A673 (cell line): ENCODE data around the gene SSC4D. TPM values are rescaled to one million over a fixed set of nuclear protein-coding genes. Genes with fewer than 3 reads are reported as not detected.
"Not testable (repeated sequence)": the region's sequence is repeated elsewhere in the genome, so short reads cannot be mapped to it uniquely, and the experiment has no call there.

ENCODE experiments used
- BruUV-seq: library from RNA; stranded (reverse); fragments of 400-500 nt; replicated peaks from 2 replicates; lab custom pipeline; 2021; lab: Mats Ljungman, UMichigan
- CTCF ChIA-PET: fragments of 300-600 bp; sonication (Branson Sonifier 250); formaldehyde crosslinking; loops from one replicate; lab custom pipeline; 2022; ENCODE audit warnings: antibody characterized with exemption; lab: Charles Lee
- POLR2A ChIA-PET: fragments of 300-600 bp; sonication (Branson Sonifier 250); formaldehyde crosslinking; loops from one replicate; lab custom pipeline; 2022; ENCODE audit warnings: antibody characterized with exemption; ENCODE audit not compliant: low non-redundant PET; lab: Charles Lee
- DNase-seq: peaks from one replicate; pipeline ENCODE4 v3.0.0-alpha.2; 2015; ENCODE audit warnings: low spot score
- H3K27ac ChIP-seq: fragments of 200-600 bp; sonication (generic); 2 replicates; pipeline ENCODE4 v1.5.1; 2016; ENCODE audit warnings: mixed run types, low read depth, mild to moderate bottlenecking, mixed read lengths, antibody characterized with exemption, low read length; ENCODE audit not compliant: poor library complexity, severe bottlenecking
- H3K27me3 ChIP-seq: fragments of 200-600 bp; sonication (generic); replicated peaks from 2 replicates; pipeline ENCODE4 v1.6.1; 2017; ENCODE audit warnings: mixed run types, low read depth, mild to moderate bottlenecking, mixed read lengths, antibody characterized with exemption, low read length; ENCODE audit not compliant: insufficient read depth, poor library complexity
- H3K36me3 ChIP-seq: fragments of 200-600 bp; sonication (generic); 2 replicates; pipeline ENCODE4 v1.6.1; 2016; ENCODE audit warnings: mixed run types, mild to moderate bottlenecking, mixed read lengths, antibody characterized with exemption, low read length; ENCODE audit not compliant: insufficient read depth, poor library complexity, severe bottlenecking
- H3K4me1 ChIP-seq: fragments of 200-600 bp; sonication (generic); 2 replicates; pipeline ENCODE4 v1.6.1; 2017; ENCODE audit warnings: mixed run types, mild to moderate bottlenecking, mixed read lengths, antibody characterized with exemption, low read length; ENCODE audit not compliant: insufficient read depth, poor library complexity, severe bottlenecking
- H3K4me3 ChIP-seq: fragments of 200-600 bp; sonication (generic); 2 replicates; pipeline ENCODE4 v1.5.1; 2016; ENCODE audit warnings: low read depth, mixed run types, mild to moderate bottlenecking, mixed read lengths, low read length; ENCODE audit not compliant: poor library complexity, severe bottlenecking
- H3K9me3 ChIP-seq: fragments of 200-600 bp; sonication (generic); 2 replicates; pipeline ENCODE4 v1.6.1; 2016; ENCODE audit warnings: mixed run types, low read depth, mild to moderate bottlenecking, mixed read lengths, antibody characterized with exemption, low read length; ENCODE audit not compliant: poor library complexity, severe bottlenecking
- CTCF ChIP-seq: fragments of 300-800, 200-600 bp; sonication (generic); conservative IDR thresholded peaks from 2 replicates; pipeline ENCODE4 v1.5.1; 2017; ENCODE audit warnings: low read depth, mild to moderate bottlenecking, antibody characterized with exemption, low read length, moderate library complexity, mixed read lengths
- EZH2 ChIP-seq: fragments of 200-600 bp; sonication (generic); IDR thresholded peaks from 2 replicates; pipeline ENCODE4 v1.6.1; 2017; ENCODE audit warnings: borderline replicate concordance, low read depth, mild to moderate bottlenecking, mixed read lengths, antibody characterized with exemption, low read length; ENCODE audit not compliant: poor library complexity, severe bottlenecking
- intact Hi-C: fragments of 100-400 bp; cut with micrococcal nuclease; formaldehyde crosslinking; loops from one replicate; pipeline ENCODE4 v1.10.0; 2022; ENCODE audit not compliant: unreplicated experiment
- total RNA-seq: library from RNA; stranded (reverse); gene quantifications from 2 replicates; pipeline ENCODE4 v1.2.3, GENCODE V29; 2021

Gene SSC4D
- total RNA-seq, 1 experiment from 2014 or later = 1.2 TPM

- no peak for DNase-seq
- Histone ChIP-seq H3K27me3 (no peaks in the 10 kb centered on the region), H3K9me3 (no peaks in the 10 kb centered on the region), H3K36me3 (no peaks in the 10 kb centered on the region), H3K4me1 (no peaks in the 10 kb centered on the region), H3K27ac (no peak overlapping the region), H3K4me3 (no peak overlapping the region)
- POLR2A ChIA-PET = interaction anchor here (0.5 kb wide), 1 partner anchor 113 kb away, joined by 4 read pairs; no protein-coding TSS in a partner anchor
- intact Hi-C loops = no loop called here
- no TSS peak for BruUV-seq
- CTCF ChIA-PET = interaction anchor here (0.5 to 0.6 kb wide), 2 partner anchors 9 to 21 kb away, joined by 6 to 9 read pairs; no protein-coding TSS in a partner anchor
- TF ChIP-seq EZH2 (no peak), CTCF (no peak)
Measured at GRCh38 chr7:76407718-76408117, 1.8 kb downstream of the SSC4D start.

GRCh38 chr7:76405738-76406137, 3.8 kb downstream of the SSC4D start:
- H3K36me3 ChIP-seq = no peaks in the 10 kb centered on the region
- CTCF ChIA-PET = no interaction called here

GRCh38 chr7:76403780-76404494, 5.6 kb downstream of the SSC4D start:
- BruUV-seq = no TSS peak
- no peak overlapping the region for H3K4me3 ChIP-seq
- H3K36me3 ChIP-seq = no peaks in the 10 kb centered on the region
- TF ChIP-seq CTCF = no peak
- no peak for TF ChIP-seq EZH2
- H3K27ac ChIP-seq = no peak overlapping the region
- ChIA-PET CTCF (no interaction called here), POLR2A (no interaction called here)
- no peak for DNase-seq
- no peaks in the 10 kb centered on the region for H3K27me3 ChIP-seq
- H3K9me3 ChIP-seq = no peaks in the 10 kb centered on the region
- intact Hi-C loops = no loop called here
- H3K4me1 ChIP-seq = no peaks in the 10 kb centered on the region

More at GRCh38 chr7:76405738-76406137, 3.8 kb downstream of the SSC4D start:
- Histone ChIP-seq H3K27ac (no peak overlapping the region), H3K27me3 (no peaks in the 10 kb centered on the region), H3K4me3 (no peak overlapping the region), H3K4me1 (no peaks in the 10 kb centered on the region), H3K9me3 (no peaks in the 10 kb centered on the region)
- intact Hi-C loops = no loop called here
- BruUV-seq = no TSS peak
- POLR2A ChIA-PET = no interaction called here
- no peak for TF ChIP-seq CTCF
- TF ChIP-seq EZH2 = no peak
- no peak for DNase-seq

GRCh38 chr7:76403097-76403496, 6.4 kb downstream of the SSC4D start:
- CTCF ChIA-PET, POLR2A ChIA-PET, intact Hi-C loops, H3K4me1 ChIP-seq, DNase-seq, H3K36me3 ChIP-seq, H3K27ac ChIP-seq, H3K27me3 ChIP-seq, BruUV-seq, H3K9me3 ChIP-seq, H3K4me3 ChIP-seq: not testable (repeated sequence)
